ENCODE measurements around the gene FCGR3A.

GRCh38 chr1:161495490-161495889, 54.1 kb downstream of the FCGR3A start:
- TF ChIP-seq EGR1 (IDR thresholded peaks at IDR 0.05) (no peak), TAF1 (IDR thresholded peaks at IDR 0.05; ENCODE audit: low read depth) (no peak), MAX (IDR thresholded peaks at IDR 0.05) (no peak), ZBTB7A (IDR thresholded peaks at IDR 0.05; ENCODE audit: low read depth) (no peak), TEAD4 (IDR thresholded peaks at IDR 0.05) (no peak), CREB1 (IDR thresholded peaks at IDR 0.05; ENCODE audit: low read depth) (no peak), YY1 (IDR thresholded peaks at IDR 0.05; ENCODE audit: low read depth) (no peak)
- TF ChIP-seq, protein P1, sequence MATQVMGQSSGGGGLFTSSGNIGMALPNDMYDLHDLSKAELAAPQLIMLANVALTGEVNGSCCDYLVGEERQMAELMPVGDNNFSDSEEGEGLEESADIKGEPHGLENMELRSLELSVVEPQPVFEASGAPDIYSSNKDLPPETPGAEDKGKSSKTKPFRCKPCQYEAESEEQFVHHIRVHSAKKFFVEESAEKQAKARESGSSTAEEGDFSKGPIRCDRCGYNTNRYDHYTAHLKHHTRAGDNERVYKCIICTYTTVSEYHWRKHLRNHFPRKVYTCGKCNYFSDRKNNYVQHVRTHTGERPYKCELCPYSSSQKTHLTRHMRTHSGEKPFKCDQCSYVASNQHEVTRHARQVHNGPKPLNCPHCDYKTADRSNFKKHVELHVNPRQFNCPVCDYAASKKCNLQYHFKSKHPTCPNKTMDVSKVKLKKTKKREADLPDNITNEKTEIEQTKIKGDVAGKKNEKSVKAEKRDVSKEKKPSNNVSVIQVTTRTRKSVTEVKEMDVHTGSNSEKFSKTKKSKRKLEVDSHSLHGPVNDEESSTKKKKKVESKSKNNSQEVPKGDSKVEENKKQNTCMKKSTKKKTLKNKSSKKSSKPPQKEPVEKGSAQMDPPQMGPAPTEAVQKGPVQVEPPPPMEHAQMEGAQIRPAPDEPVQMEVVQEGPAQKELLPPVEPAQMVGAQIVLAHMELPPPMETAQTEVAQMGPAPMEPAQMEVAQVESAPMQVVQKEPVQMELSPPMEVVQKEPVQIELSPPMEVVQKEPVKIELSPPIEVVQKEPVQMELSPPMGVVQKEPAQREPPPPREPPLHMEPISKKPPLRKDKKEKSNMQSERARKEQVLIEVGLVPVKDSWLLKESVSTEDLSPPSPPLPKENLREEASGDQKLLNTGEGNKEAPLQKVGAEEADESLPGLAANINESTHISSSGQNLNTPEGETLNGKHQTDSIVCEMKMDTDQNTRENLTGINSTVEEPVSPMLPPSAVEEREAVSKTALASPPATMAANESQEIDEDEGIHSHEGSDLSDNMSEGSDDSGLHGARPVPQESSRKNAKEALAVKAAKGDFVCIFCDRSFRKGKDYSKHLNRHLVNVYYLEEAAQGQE (IDR thresholded peaks at IDR 0.05; ENCODE audit: low read depth): no peak
- TF ChIP-seq, protein P2, sequence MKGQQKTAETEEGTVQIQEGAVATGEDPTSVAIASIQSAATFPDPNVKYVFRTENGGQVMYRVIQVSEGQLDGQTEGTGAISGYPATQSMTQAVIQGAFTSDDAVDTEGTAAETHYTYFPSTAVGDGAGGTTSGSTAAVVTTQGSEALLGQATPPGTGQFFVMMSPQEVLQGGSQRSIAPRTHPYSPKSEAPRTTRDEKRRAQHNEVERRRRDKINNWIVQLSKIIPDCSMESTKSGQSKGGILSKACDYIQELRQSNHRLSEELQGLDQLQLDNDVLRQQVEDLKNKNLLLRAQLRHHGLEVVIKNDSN (IDR thresholded peaks at IDR 0.05): no peak

Measured in Ishikawa (cell line).